HepG2 (cell line): ENCODE results near the gene QPCT. TPM values are rescaled to one million over a fixed set of nuclear protein-coding genes. Genes with fewer than 3 reads are reported as not detected.

Source experiments
- ATAC-seq: fragments of 200-7000 bp; cut with Tn5 transposase; 3 replicates; pipeline ENCODE4 v1.9.1; 2020; ENCODE audit warnings: mild to moderate bottlenecking, moderate library complexity
- BruUV-seq: library from RNA; stranded (reverse); fragments of 400-500 nt; replicated peaks from 2 replicates; lab custom pipeline; 2021; lab: Mats Ljungman, UMichigan
- CTCF ChIA-PET: fragments of 300-600 bp; formaldehyde crosslinking; extraction: SDS; loops from one replicate; lab custom pipeline; 2021; ENCODE audit warnings: low total read pairs, inconsistent platforms, low intra/inter-chr PET ratio; lab: Yijun Ruan, JAX
- POLR2A ChIA-PET: fragments of 350-600 bp; sonication (Branson Sonifier 250); formaldehyde crosslinking; loops from one replicate; lab custom pipeline; 2020; ENCODE audit warnings: antibody characterized with exemption, inconsistent platforms; lab: Yijun Ruan, JAX
- DNase-seq: peaks from one replicate; pipeline ENCODE4 v3.0.0-alpha.2; 2015; ENCODE audit warnings: low spot score
- FAIRE-seq: peaks from 3 replicates; lab custom pipeline; 2011; peaks lifted over from hg19 to GRCh38; lab: Jason Lieb, UNC
- H2AFZ ChIP-seq: one replicate; pipeline ENCODE4 v1.6.1; 2011; ENCODE audit warnings: low read length, inconsistent platforms
- H3K27ac ChIP-seq: fragments of 300-600 bp; 3 replicates; pipeline ENCODE4 v1.8.0; 2011; ENCODE audit warnings: mixed run types, mild to moderate bottlenecking, mixed read lengths, low read length, inconsistent platforms; ENCODE audit not compliant: insufficient read depth; ENCODE audit errors: extremely low read length
- H3K27me3 ChIP-seq, 2 experiments: fragments of 200-600 bp in 1 of 2; 2 replicates in 1 of 2; 3 replicates in 1 of 2; pipeline versions ENCODE4 v1.6.0 to v1.8.0; 2011; ENCODE audit warnings: low read length in 2 of 2, mild to moderate bottlenecking in 2 of 2, moderate library complexity in 2 of 2, inconsistent platforms in 1 of 2; ENCODE audit not compliant: insufficient read depth in 2 of 2, control insufficient read depth in 1 of 2
- H3K36me3 ChIP-seq, 2 experiments: fragments of 200-600 bp in 1 of 2; replicated peaks in 1 of 2; 2 replicates in 1 of 2; 3 replicates in 1 of 2; pipeline versions ENCODE4 v1.5.1 to v1.8.0; 2011; ENCODE audit warnings: low read length in 2 of 2, inconsistent platforms in 1 of 2; ENCODE audit not compliant: insufficient read depth in 2 of 2, control insufficient read depth in 1 of 2
- H3K4me1 ChIP-seq: 2 replicates; pipeline ENCODE4 v1.5.1; 2012; ENCODE audit warnings: low read length, inconsistent platforms; ENCODE audit not compliant: insufficient read depth
- H3K4me2 ChIP-seq: 2 replicates; pipeline ENCODE4 v1.6.0; 2011; ENCODE audit warnings: low read depth, low read length, inconsistent platforms
- H3K4me3 ChIP-seq, 3 experiments: fragments of 200-600 bp in 1 of 3; sonication (generic), shearing (Covaris generic) in 1 of 3; replicated peaks in 1 of 3; 2 replicates each; pipeline ENCODE4 v1.5.1; 2011 to 2016; ENCODE audit warnings: low read length in 3 of 3, inconsistent platforms in 2 of 3, low read depth in 2 of 3, mild to moderate bottlenecking in 2 of 3, control low read depth in 1 of 3, mixed read lengths in 1 of 3; ENCODE audit not compliant: insufficient read depth in 1 of 3
- H3K79me2 ChIP-seq: one replicate; pipeline ENCODE4 v1.6.1; 2011; ENCODE audit warnings: low read length, inconsistent platforms; ENCODE audit not compliant: insufficient read depth
- H3K9ac ChIP-seq: 2 replicates; pipeline ENCODE4 v1.6.0; 2011; ENCODE audit warnings: mild to moderate bottlenecking, low read depth, low read length, inconsistent platforms; ENCODE audit not compliant: insufficient read depth
- H3K9me3 ChIP-seq: 2 replicates; pipeline ENCODE4 v1.5.1; 2012; ENCODE audit warnings: mild to moderate bottlenecking, low read length
- H4K20me1 ChIP-seq: 2 replicates; pipeline ENCODE4 v1.6.0; 2011; ENCODE audit warnings: inconsistent platforms, mild to moderate bottlenecking, low read length, moderate library complexity; ENCODE audit not compliant: insufficient read depth
- AKAP8 ChIP-seq: sonication (generic); formaldehyde crosslinking; IDR thresholded peaks from 2 replicates; pipeline ENCODE4 v1.5.1; 2020; ENCODE audit warnings: mild to moderate bottlenecking, missing genetic modification reagents
- ARID3A ChIP-seq: IDR thresholded peaks from 2 replicates; pipeline ENCODE4 v1.6.1; 2012; ENCODE audit warnings: low read depth, low read length, improper control_type of control experiment
- ARID5B ChIP-seq: IDR thresholded peaks from 2 replicates; pipeline ENCODE4 v1.4.0; 2020; ENCODE audit warnings: mild to moderate bottlenecking, missing genetic modification reagents
- HOXA7 ChIP-seq: sonication (generic); formaldehyde crosslinking; IDR thresholded peaks from 2 replicates; pipeline ENCODE4 v1.8.1; 2022; ENCODE audit warnings: mild to moderate bottlenecking, missing genetic modification reagents, moderate library complexity
- YEATS2 ChIP-seq: sonication (generic); formaldehyde crosslinking; IDR thresholded peaks from 2 replicates; pipeline ENCODE4 v1.4.0; 2020; ENCODE audit warnings: missing genetic modification reagents, borderline replicate concordance
- ZFP90 ChIP-seq: sonication (generic); formaldehyde crosslinking; IDR thresholded peaks from 2 replicates; pipeline ENCODE4 v1.8.0; 2022; ENCODE audit warnings: missing genetic modification reagents, mild to moderate bottlenecking, inconsistent platforms, borderline replicate concordance
- ZNF792 ChIP-seq: IDR thresholded peaks from 2 replicates; pipeline ENCODE4 v1.6.1; 2016
- ZSCAN22 ChIP-seq: sonication (generic); formaldehyde crosslinking; IDR thresholded peaks from 2 replicates; pipeline ENCODE4 v1.4.0; 2020; ENCODE audit warnings: mild to moderate bottlenecking, missing genetic modification reagents
- WGBS: methylation state at CpG from one replicate; pipeline ENCODE4 v1.1.6; 2017; ENCODE audit warnings: low lambda C conversion rate; 5-methylcytosine and 5-hydroxymethylcytosine counted together
- in situ Hi-C: cut with HindIII; loops from 2 replicates; pipeline ENCODE4 v1.10.0; 2017; ENCODE audit warnings: low pct_unique_long_range_greater_than_20kb; ENCODE audit not compliant: extremely low pct_ligation_motif_present
- intact Hi-C: fragments of 100-400 bp; cut with micrococcal nuclease; formaldehyde crosslinking; loops from one replicate; pipeline ENCODE4 v1.10.0; 2022; ENCODE audit not compliant: unreplicated experiment
- polyA plus RNA-seq, 8 experiments: library from polyadenylated mRNA; depleted of rRNA in 3 of 8; stranded (reverse) in 7 of 8; unstranded in 1 of 8; fragments of >200 nt; fragmentation: Illumina TruSeq in 4 of 8; extraction: Trizol in 4 of 8; gene quantifications; 2 replicates each; pipeline versions ENCODE4 v1.2.1 to v1.2.3, GENCODE V29; 2011 to 2016; ENCODE audit warnings: low read depth in 4 of 8, missing spikeins in 1 of 8, mixed read lengths in 1 of 8; ENCODE audit not compliant: insufficient read depth in 1 of 8
- total RNA-seq, 5 experiments: library from RNA; depleted of rRNA; stranded (reverse); fragments of >200 nt; fragmentation: Illumina TruSeq; extraction: Trizol; gene quantifications; 2 replicates each; pipeline ENCODE4 v1.2.3, GENCODE V29; 2016; ENCODE audit warnings: low read depth in 1 of 5

The QPCT gene
- total and polyA plus RNA-seq, 2 of the 13 experiments (the other 11 are each of a cell fraction or from before 2014, with no cell fraction given): 0.77 to 1.2 TPM

GRCh38 chr2:37338933-37339332 lies 5.5 kb upstream of the QPCT start (continued):
- TF ChIP-seq ZSCAN22 (CRISPR knock-in tag) (no peak), ZNF792 (no peak), HOXA7 (CRISPR knock-in tag) (no peak), AKAP8 (CRISPR knock-in tag) (no peak), ARID5B (CRISPR knock-in tag) (no peak), ZFP90 (CRISPR knock-in tag) (no peak), ARID3A (no peak)

GRCh38 chr2:37340637-37341036 lies 3.8 kb upstream of the QPCT start:
- Histone ChIP-seq H3K9ac (no peak overlapping the region), H3K4me2 (no peak overlapping the region), H2AFZ (no peak overlapping the region), H3K79me2 (no peaks in the 10 kb centered on the region), H3K36me3 (no peaks in the 10 kb centered on the region), H3K4me3 (no peak overlapping the region), H3K27ac (no peak overlapping the region), H3K4me1 (peaks cover 22% of the 10 kb centered on the region), H3K27me3 (peaks cover 0 to 43% of the 10 kb centered on the region in 2 experiments; a peak in 3 of 5 replicates), H3K9me3 (no peaks in the 10 kb centered on the region), H4K20me1 (no peaks in the 10 kb centered on the region)
- no peak for ATAC-seq
- ChIA-PET CTCF (no interaction called here), POLR2A (no interaction called here)
- FAIRE-seq: no peak
- WGBS: 32% methylated on average over 3 of the region's 3 CpGs
- in situ Hi-C loops: no loop called here
- DNase-seq: no peak
- intact Hi-C loops: no loop called here
- TF ChIP-seq YEATS2: no peak
- BruUV-seq: no TSS peak
